ENCODE data around the gene RFX2.

DNA sequence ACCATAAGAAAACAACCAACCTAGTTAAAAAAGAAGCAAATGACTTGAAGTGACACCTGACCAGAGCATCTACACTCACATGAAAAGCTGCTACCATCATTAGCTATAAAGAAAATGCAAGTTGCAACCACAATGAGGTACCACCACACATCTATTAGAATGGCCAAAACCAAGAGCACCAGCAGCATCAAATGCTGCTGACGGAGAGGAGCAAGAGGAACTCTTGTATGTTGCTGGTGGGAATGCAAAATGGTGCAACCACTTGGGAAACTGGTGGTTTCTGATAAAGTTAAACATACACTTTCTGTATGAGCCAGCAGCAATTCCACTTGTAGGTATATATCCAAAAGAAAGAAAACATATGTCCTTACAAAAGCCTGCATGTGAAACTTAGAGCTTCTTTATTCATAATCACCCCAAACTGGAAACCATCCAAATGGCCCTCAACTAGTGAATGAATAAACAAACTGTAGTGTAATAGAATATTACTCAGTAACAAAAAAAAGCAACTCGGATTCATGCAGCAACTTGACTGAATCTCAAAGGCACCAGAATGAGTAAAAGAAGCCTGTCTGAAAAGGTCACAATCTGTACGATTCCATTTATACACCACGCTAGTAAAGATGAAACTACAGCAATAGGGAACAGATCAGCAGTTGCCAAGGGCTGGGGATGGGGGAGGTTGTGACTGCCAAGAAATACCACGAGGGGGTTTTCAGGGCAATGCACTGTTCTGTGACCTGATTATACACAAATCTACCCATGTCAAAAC lies 71.5 kb downstream of the RFX2 start:
- TF ChIP-seq, protein P1, sequence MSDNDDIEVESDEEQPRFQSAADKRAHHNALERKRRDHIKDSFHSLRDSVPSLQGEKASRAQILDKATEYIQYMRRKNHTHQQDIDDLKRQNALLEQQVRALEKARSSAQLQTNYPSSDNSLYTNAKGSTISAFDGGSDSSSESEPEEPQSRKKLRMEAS (IDR thresholded peaks at IDR 0.05): no peak
- TF ChIP-seq JUN (IDR thresholded peaks at IDR 0.05): no peak
- TF ChIP-seq POLR2A (IDR thresholded peaks at IDR 0.05; ENCODE audit: low read length): no peak
- TF ChIP-seq, protein P2, sequence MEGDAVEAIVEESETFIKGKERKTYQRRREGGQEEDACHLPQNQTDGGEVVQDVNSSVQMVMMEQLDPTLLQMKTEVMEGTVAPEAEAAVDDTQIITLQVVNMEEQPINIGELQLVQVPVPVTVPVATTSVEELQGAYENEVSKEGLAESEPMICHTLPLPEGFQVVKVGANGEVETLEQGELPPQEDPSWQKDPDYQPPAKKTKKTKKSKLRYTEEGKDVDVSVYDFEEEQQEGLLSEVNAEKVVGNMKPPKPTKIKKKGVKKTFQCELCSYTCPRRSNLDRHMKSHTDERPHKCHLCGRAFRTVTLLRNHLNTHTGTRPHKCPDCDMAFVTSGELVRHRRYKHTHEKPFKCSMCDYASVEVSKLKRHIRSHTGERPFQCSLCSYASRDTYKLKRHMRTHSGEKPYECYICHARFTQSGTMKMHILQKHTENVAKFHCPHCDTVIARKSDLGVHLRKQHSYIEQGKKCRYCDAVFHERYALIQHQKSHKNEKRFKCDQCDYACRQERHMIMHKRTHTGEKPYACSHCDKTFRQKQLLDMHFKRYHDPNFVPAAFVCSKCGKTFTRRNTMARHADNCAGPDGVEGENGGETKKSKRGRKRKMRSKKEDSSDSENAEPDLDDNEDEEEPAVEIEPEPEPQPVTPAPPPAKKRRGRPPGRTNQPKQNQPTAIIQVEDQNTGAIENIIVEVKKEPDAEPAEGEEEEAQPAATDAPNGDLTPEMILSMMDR (IDR thresholded peaks at IDR 0.05): no peak
- no peak for TF ChIP-seq ESRRA (IDR thresholded peaks at IDR 0.05; ENCODE audit: borderline replicate concordance, low read length)
- TF ChIP-seq, protein P3, sequence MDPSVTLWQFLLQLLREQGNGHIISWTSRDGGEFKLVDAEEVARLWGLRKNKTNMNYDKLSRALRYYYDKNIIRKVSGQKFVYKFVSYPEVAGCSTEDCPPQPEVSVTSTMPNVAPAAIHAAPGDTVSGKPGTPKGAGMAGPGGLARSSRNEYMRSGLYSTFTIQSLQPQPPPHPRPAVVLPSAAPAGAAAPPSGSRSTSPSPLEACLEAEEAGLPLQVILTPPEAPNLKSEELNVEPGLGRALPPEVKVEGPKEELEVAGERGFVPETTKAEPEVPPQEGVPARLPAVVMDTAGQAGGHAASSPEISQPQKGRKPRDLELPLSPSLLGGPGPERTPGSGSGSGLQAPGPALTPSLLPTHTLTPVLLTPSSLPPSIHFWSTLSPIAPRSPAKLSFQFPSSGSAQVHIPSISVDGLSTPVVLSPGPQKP (IDR thresholded peaks at IDR 0.05; ENCODE audit: low read depth, low read length): no peak
- TF ChIP-seq ZFP36 (IDR thresholded peaks at IDR 0.05; ENCODE audit: borderline replicate concordance, partially characterized antibody): no peak
- TF ChIP-seq CHD2 (IDR thresholded peaks at IDR 0.05; ENCODE audit: low read length, partially characterized antibody): no peak
- no peak for TF ChIP-seq MAFK (IDR thresholded peaks at IDR 0.05; ENCODE audit: partially characterized antibody)
- TF ChIP-seq RCOR1 (IDR thresholded peaks at IDR 0.05; ENCODE audit: low read depth, low read length): no peak
- TF ChIP-seq HOXA7 (CRISPR knock-in tag; IDR thresholded peaks at IDR 0.05): no peak
